Measurements from ENCODE around the gene COL5A3. TPM values are rescaled to one million over a fixed set of nuclear protein-coding genes. Genes with fewer than 3 reads are reported as not detected.

Gene COL5A3
- polyA plus RNA-seq, 1 donor (not counting 4 experiments of a cell fraction or from before 2014, with no cell fraction given) = 0.43 TPM

GRCh38 chr19:9995084-9995483 is 15.2 kb downstream of the COL5A3 start:
- H3K36me3 ChIP-seq (ENCODE audit: control insufficient read depth in 2 of 2, extremely low read depth in 1 of 2, insufficient read depth in 2 of 2, low read length in 2 of 2) = no peaks in the 10 kb centered on the region
- dilution Hi-C loops (cut with MboI; ENCODE audit: extremely low pct_ligation_motif_present, low sequenced_read_pairs) = no loop called here
- no peaks in the 10 kb centered on the region for H3K27me3 ChIP-seq (ENCODE audit: control insufficient read depth, extremely low read depth, insufficient read depth, low read length)
- TF ChIP-seq EZH2 (IDR thresholded peaks at IDR 0.05; ENCODE audit: low read length) = no peak
- TF ChIP-seq CTCF (optimal IDR thresholded peaks at IDR 0.05 in 1 of 3, IDR thresholded peaks at IDR 0.05 in 1 of 3, conservative IDR thresholded peaks at IDR 0.05 in 1 of 3; ENCODE audit: extremely low read depth in 1 of 3, insufficient read depth in 2 of 3, low read length in 3 of 3) = no peak
- no peaks in the 10 kb centered on the region for H3K79me2 ChIP-seq (ENCODE audit: control insufficient read depth, insufficient read depth, low read length)
- DNase-seq (ENCODE audit: low read depth, low spot score) (no peak), FAIRE-seq (no peak)
- H3K4me3 ChIP-seq (ENCODE audit: control insufficient read depth in 2 of 3, extremely low read depth in 1 of 3, insufficient read depth in 2 of 3, low read depth in 1 of 3, low read length in 3 of 3) = no peak overlapping the region
- H3K9me1 ChIP-seq (ENCODE audit: control insufficient read depth, extremely low read depth, insufficient read depth, low read length) = no peaks in the 10 kb centered on the region
- H4K20me1 ChIP-seq (ENCODE audit: control insufficient read depth, extremely low read depth, insufficient read depth, low read length) = no peaks in the 10 kb centered on the region
- no peak overlapping the region for H3K9ac ChIP-seq (ENCODE audit: control insufficient read depth, extremely low read depth, insufficient read depth, low read length)
- H3K9me3 ChIP-seq (ENCODE audit: control insufficient read depth, low read depth, low read length) = no peaks in the 10 kb centered on the region
- H3K4me1 ChIP-seq (ENCODE audit: control insufficient read depth, extremely low read depth, insufficient read depth, low read length) = no peaks in the 10 kb centered on the region
- H3K27ac ChIP-seq (ENCODE audit: control insufficient read depth, insufficient read depth, low read length) = no peak overlapping the region
- no peak overlapping the region for H2AFZ ChIP-seq (ENCODE audit: control insufficient read depth, low read length)
- H3K4me2 ChIP-seq (ENCODE audit: control insufficient read depth, extremely low read depth, insufficient read depth, low read depth, low read length) = no peak overlapping the region

- no peak for DNase-seq (ENCODE audit: low read depth, low spot score)
- Histone ChIP-seq H3K9me1 (ENCODE audit: control insufficient read depth, extremely low read depth, insufficient read depth, low read length) (no peaks in the 10 kb centered on the region), H3K36me3 (ENCODE audit: control insufficient read depth in 2 of 2, extremely low read depth in 1 of 2, insufficient read depth in 2 of 2, low read length in 2 of 2) (no peaks in the 10 kb centered on the region), H3K27me3 (ENCODE audit: control insufficient read depth, extremely low read depth, insufficient read depth, low read length) (no peaks in the 10 kb centered on the region), H2AFZ (ENCODE audit: control insufficient read depth, low read length) (no peak overlapping the region), H3K27ac (ENCODE audit: control insufficient read depth, insufficient read depth, low read length) (no peak overlapping the region), H4K20me1 (ENCODE audit: control insufficient read depth, extremely low read depth, insufficient read depth, low read length) (no peaks in the 10 kb centered on the region), H3K4me3 (ENCODE audit: control insufficient read depth in 2 of 3, extremely low read depth in 1 of 3, insufficient read depth in 2 of 3, low read depth in 1 of 3, low read length in 3 of 3) (no peak overlapping the region), H3K4me1 (ENCODE audit: control insufficient read depth, extremely low read depth, insufficient read depth, low read length) (no peaks in the 10 kb centered on the region), H3K4me2 (ENCODE audit: control insufficient read depth, extremely low read depth, insufficient read depth, low read depth, low read length) (no peak overlapping the region), H3K9ac (ENCODE audit: control insufficient read depth, extremely low read depth, insufficient read depth, low read length) (no peak overlapping the region), H3K9me3 (ENCODE audit: control insufficient read depth, low read depth, low read length) (no peaks in the 10 kb centered on the region), H3K79me2 (ENCODE audit: control insufficient read depth, insufficient read depth, low read length) (no peaks in the 10 kb centered on the region)
- dilution Hi-C loops (cut with MboI; ENCODE audit: extremely low pct_ligation_motif_present, low sequenced_read_pairs) = no loop called here
- no peak for TF ChIP-seq CTCF (optimal IDR thresholded peaks at IDR 0.05 in 1 of 3, IDR thresholded peaks at IDR 0.05 in 1 of 3, conservative IDR thresholded peaks at IDR 0.05 in 1 of 3; ENCODE audit: extremely low read depth in 1 of 3, insufficient read depth in 2 of 3, low read length in 3 of 3)
- TF ChIP-seq EZH2 (IDR thresholded peaks at IDR 0.05; ENCODE audit: low read length) = no peak
- no peak for FAIRE-seq
Measured at GRCh38 chr19:9991425-9992191, 18.7 kb downstream of the COL5A3 start.
